Right lung (tissue), 5 donors: ENCODE results near the gene LCN10. TPM values are rescaled to one million over a fixed set of nuclear protein-coding genes. Genes with fewer than 3 reads are reported as not detected.
"Not testable (repeated sequence)": the region's sequence is repeated elsewhere in the genome, so short reads cannot be mapped to it uniquely, and the experiment has no call there.

Source experiments
- DNase-seq, 2 donors: peaks; one replicate each; pipeline ENCODE4 v3.0.0-alpha.2; 2013
- polyA plus RNA-seq, 5 donors: library from polyadenylated mRNA; unstranded; fragments of 120-200 nt; gene quantifications; one replicate each; pipeline versions ENCODE4 v1.2.1 to v1.2.3, GENCODE V29; 2013; ENCODE audit warnings: inconsistent platforms in 1 of 5, low replicate concordance in 1 of 5; ENCODE audit not compliant: insufficient read length in 5 of 5, insufficient read depth in 1 of 5

Gene LCN10
- polyA plus RNA-seq, 5 donors = 0.12 to 0.76 (median 0.31) TPM

- DNase-seq = no peak
Measured at GRCh38 chr9:136721339-136722092, 21.2 kb downstream of the LCN10 start.

- DNase-seq = no peak
Measured at GRCh38 chr9:136720898-136721338, 21.8 kb downstream of the LCN10 start.

DNA sequence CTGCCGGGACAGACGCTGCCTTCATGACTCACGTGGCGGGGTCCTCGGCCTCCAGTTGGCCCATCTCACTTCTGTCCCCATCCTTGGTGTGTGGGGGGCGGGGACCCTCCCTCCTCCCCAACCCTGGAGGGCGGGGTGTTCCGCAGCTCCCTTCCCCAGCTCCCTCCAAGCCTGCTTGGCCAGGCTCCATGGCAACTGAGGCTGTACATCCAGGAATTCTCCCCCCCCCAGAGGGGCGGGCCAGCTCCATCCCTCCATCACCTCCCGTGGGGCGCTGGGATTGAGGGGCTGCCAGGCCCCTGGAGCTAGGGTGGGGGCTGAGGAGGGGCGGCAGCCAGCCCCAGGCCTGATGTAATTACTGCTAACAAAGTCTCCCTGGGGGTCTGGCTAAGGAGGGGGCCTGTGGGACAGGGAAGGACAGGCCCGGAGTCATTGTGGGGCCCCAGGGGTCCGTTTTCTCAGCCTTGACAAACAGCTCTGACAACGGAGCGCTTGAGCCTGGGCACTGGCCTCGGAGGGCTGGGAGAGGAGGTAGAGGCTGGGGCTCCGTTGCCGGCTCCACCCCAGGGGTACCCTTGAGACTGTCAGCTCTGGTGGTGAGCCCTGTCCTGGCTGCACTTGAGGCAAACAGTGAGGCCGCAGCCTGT is 22.4 kb downstream of the LCN10 start:
- DNase-seq = no peak

- no peak for DNase-seq
Measured at GRCh38 chr9:136719195-136719880, 23.4 kb downstream of the LCN10 start.

DNA sequence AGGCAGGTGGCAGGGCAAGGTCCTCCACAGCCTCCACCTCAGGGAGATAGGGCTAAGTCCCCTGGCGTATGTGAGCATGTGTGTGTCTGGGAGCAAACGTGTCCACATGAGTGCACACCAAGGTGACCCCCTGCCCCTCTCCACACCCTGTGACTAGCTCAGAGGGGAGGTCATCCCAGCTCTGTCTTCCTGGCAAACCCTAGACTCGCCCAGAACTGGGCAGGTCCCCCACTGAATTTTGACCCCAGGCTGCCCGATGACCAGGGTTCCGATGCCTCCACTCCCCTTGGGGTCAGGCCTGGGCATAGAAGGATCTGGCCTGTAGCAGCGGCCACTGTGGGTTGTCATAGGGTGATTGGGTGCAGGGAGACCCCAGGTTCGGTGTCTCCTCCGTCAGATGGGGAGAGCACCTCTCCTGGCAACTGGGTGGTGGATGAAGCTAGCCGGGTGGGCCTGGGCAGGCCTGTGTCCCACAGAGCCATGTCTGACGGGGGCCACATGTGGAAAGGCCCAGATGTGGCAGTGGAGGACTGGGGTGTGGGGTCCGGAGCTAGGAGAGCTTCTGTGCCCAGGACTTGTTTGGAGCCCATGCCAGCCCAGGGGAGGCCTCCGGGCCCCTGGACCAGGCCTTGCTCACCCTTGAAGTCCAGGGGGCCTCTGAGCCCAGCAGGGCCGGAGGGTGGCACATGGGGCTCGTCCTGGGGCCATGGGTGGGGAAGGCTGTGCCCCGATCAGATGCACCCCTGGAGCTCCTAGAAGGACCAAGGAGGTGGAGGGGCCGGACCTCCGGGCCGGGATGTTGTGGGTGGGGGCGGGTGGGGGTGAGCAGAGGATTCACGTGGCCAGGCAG is 24.2 kb downstream of the LCN10 start:
- no peak for DNase-seq

DNA sequence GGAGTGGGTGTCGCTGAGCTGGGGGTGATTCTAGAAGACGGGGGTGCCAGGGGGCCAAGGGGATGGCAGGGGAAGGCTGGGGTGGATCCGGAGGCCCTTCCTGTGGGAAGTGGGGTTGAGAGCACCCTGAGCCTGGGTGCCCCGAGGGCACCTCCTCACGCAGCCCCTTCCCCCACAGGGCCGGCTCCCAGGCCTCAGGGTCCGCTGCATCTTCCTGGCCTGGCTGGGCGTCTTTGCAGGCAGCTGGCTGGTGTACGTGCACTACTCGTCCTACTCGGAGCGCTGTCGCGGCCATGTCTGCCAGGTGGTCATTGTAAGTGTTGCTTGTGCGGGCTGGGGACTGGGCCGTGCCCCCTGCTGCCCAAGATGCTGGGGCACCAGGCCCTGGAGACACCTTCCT is 25.3 kb downstream of the LCN10 start:
- DNase-seq = no peak

DNA sequence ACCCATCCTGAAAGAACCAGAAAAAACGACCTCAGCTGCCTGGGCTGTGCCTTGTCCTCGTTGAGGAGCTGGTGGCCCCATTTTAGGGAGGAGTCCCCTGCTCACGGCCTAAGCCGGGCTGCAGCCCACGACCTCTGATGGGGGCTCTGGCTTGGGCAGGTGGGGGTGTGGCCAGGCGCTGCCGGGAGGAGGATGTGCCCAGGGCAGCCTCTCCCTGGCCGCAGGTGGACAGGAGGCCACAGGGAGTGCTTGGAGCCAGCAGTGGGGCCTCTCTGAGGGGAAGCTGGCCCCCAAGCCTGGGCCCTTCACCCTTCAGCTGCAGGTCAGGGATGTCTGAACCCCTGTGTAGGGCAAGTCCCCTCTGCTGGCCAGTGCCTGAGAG is 27.9 kb downstream of the LCN10 start:
- DNase-seq = no peak

DNA sequence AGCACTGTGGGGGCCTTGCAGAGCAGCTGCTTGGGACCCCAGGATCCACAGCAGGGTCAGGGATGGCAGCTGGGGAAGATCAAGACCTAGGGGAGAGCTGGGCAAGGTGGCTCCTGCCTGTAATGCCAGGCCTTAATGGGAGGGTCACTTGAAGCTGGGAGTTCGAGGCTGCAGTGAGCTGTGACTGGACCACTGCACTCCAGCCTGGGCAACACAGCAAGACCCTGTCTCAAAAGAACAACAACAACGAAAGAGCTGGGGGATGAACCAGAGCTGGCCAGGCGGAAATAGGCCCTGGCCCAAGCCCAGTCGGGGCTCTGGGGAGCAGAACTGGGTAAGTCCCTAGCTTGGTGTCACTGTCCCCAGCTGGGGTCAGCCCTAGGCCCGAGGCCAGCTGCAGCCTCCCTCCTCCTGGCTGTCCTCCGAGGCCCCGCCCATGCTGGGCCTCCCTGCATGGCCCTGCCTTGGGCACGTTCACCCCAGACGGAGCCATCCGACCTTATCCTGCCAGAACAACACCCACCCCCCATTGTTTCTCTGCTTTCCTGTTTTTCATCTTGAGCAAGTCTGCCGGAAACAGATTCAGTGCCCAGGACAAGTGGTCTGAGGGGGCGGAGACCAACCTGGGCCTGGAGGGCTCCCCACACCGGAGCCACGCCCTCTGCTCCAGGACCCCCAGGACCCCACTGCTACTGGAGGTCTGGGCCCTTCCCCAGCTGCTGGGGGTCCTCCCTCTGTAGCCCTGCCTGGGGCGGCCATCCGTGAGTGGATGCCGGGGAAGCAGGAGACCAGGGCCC is 28.4 kb downstream of the LCN10 start:
- no peak for DNase-seq

DNA sequence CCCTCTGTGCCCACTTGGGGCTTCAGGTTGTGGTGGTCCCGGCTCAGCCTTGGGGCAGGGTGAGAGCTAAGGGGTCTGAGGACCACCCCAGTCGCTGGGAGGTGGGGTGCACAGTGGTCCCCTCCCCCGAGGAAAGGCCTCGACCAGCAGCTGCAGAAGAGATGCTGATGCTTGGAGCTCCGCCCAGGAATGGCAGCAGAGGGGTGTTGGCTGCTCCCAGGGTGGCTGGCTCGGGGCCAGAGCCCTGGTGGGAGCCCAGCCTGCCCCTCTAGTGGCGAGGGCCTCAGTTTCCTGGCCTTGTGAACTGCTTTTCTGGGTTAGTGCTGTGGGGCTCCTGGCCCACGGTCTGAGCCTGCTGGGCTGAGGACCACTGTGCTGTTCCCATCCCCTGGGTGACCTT is 29.2 kb downstream of the LCN10 start:
- DNase-seq = no peak

GRCh38 chr9:136712690-136713544 is 29.8 kb downstream of the LCN10 start:
- no peak for DNase-seq

DNA sequence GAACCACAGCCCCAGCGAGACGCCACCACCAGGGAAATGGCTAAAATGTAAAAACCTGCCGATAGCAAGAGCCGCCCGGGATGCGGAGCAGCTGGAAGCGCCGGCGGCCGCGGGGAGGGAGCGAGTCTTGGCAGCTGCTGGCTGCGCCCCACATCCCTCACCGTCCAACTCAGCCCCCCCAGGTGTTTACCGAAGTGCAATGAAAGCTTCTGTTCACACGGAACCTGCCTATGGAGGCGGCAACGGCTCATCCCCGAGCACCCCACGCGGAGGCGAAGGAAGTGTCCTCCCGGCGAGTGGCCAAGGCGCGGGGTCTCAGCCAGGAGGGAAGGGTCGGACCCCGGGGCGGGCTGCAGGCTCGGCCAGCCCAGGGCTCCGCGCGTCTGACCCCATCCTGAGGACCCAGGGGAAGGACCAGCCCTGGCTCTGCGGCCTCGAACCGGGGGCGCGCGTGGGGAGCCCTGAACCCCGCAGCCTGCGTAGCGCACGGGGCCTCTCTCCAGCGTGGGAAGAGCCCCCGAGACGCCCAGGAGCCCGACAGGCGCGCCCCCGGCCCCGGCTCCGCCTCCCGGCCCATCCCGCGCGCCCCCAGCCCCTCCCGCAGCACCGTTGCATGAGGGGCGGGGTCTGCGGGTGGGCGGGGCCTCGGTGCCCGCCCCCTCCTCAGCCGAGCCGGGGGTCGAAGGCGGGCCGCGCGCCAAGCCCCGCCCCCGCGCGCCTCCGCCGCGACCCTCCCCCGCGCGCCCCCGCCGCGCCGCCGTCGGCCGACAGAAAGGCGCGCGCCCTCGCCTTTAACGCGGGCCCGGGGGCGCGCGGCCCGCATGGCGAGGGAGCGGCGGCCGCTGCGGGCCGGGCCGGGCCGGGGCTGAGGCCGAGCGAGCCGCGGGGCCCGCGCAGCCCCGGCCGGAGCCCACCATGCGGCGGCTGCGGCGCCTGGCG is 30.7 kb downstream of the LCN10 start, which contains the start of gene DIPK1B:
TSS of gene DIPK1B (plus strand) at position 822 of the 939 bp plus-strand sequence. CDS start at position 916, 94 bp downstream.
- DNase-seq = no peak

DNA sequence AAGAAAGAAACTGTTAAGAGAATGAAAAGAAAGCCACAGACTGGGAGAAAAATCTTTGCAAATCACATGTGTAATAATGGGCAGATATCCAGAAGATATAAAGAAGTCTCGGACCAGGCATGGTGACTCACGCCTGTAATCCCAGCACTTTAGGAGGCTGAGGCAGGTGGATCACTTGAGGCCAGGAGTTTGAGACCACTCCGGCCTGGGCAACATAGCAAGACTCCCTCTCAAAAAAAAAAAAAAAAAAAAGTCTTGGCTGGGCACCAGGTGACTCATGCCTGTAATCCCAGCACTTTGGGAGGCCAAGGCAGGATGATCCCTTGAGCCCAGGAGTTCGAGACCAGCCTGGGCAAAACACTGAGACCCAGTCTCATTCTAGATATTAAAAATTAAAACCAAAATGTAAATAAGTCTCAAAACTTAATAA is 31.5 kb downstream of the LCN10 start:
- DNase-seq = not testable (repeated sequence)

- DNase-seq = no peak
Measured at GRCh38 chr9:136710543-136710942, 32.2 kb downstream of the LCN10 start.

GRCh38 chr9:136709454-136710109 is 33.2 kb downstream of the LCN10 start:
- DNase-seq = no peak

DNA sequence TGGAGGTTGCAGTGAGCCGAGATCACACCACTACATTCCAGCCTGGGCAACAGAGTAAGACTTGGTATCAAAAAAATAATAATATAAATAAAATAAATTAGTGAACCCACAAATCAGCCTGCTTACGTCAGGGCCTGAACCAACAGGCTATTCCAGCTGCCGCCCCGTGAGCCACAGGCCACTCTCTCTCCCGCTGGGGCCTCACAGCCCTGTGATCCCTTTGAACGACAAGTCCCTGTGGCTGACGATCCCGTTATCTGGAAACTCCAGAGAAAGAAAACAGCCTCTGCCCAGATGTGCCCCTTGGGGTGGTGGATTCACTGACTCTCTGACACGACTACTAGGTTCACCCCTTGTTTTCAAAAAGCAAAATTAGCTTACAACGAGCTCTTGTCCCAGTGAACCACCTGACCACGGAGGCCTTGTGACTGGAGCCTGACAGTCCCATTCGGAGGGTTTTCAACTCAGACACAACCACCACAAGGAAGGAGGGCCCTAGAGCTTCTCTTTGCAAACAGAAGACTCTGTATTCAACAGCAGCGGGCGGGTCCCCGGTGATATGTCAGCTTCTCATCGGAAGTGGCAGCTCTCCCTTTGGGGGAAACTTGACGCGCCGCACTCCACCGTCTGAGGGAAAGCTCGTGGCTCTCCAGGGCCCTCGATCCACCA is 34.8 kb downstream of the LCN10 start:
- DNase-seq = no peak

- no peak for DNase-seq
Measured at GRCh38 chr9:136707011-136707410, 35.7 kb downstream of the LCN10 start.

- DNase-seq = no peak
Measured at GRCh38 chr9:136705564-136705963, 37.2 kb downstream of the LCN10 start.

DNA sequence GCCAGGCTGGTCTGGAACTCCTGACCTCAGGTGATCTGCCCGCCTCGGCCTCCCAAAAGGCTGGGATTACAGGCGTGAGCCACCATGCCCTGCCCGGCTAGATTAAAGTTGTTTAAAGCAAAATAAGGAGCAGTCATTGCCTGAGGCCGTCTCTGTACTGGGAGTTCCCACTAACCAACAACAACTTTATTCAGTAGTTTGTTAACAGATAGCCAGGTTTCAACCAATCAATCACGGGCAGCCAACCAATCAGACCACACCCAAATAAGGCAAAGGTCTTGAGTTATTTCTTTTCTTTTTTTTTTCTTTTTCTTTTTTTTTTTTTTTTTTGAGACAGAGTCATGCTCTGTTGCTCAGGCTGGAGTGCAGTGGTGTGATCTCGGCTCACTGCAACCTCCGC is 38.0 kb downstream of the LCN10 start:
- not testable (repeated sequence) for DNase-seq
